HepG2 (cell line): ENCODE data around the gene PTTG1. TPM values are rescaled to one million over a fixed set of nuclear protein-coding genes. Genes with fewer than 3 reads are reported as not detected.

ENCODE experiments used
- AHR ChIP-seq: IDR thresholded peaks from 2 replicates; pipeline ENCODE4 v1.6.1; 2018; ENCODE audit warnings: missing genetic modification reagents, missing compliant biosample characterization
- ARNT2 ChIP-seq: sonication (generic); formaldehyde crosslinking; IDR thresholded peaks from 2 replicates; pipeline ENCODE4 v1.8.0; 2022; ENCODE audit warnings: mild to moderate bottlenecking, low read depth, missing genetic modification reagents, moderate library complexity
- CC2D1A ChIP-seq: sonication (generic); formaldehyde crosslinking; IDR thresholded peaks from 2 replicates; pipeline ENCODE4 v1.8.1; 2023; ENCODE audit warnings: mild to moderate bottlenecking, missing genetic modification reagents
- CREM ChIP-seq, 2 experiments: sonication (generic) in 1 of 2; formaldehyde crosslinking in 1 of 2; IDR thresholded peaks; 2 replicates each; pipeline versions ENCODE4 v1.4.0 to v1.6.1; 2016 to 2020; ENCODE audit warnings: antibody characterized with exemption in 1 of 2, mild to moderate bottlenecking in 1 of 2, missing genetic modification reagents in 1 of 2
- HOXA3 ChIP-seq: sonication (generic); formaldehyde crosslinking; IDR thresholded peaks from 2 replicates; pipeline ENCODE4 v1.5.0; 2020; ENCODE audit warnings: missing genetic modification reagents
- JARID2 ChIP-seq: sonication (generic); formaldehyde crosslinking; IDR thresholded peaks from 2 replicates; pipeline ENCODE4 v1.8.1; 2023; ENCODE audit warnings: missing genetic modification reagents, inconsistent platforms; ENCODE audit not compliant: insufficient replicate concordance
- KLF13 ChIP-seq: sonication (generic); formaldehyde crosslinking; IDR thresholded peaks from 2 replicates; pipeline ENCODE4 v1.4.0; 2020; ENCODE audit warnings: mild to moderate bottlenecking, missing genetic modification reagents
- KLF16 ChIP-seq, 2 experiments: sonication (generic) in 1 of 2; formaldehyde crosslinking in 1 of 2; IDR thresholded peaks; 2 replicates each; pipeline versions ENCODE4 v1.6.1 to v1.8.0; 2016 to 2023; ENCODE audit warnings: missing genetic modification reagents in 2 of 2, missing compliant biosample characterization in 1 of 2
- LCORL ChIP-seq, 2 experiments: fragments of 450-650 bp in 1 of 2; sonication (generic) in 1 of 2; formaldehyde crosslinking in 1 of 2; IDR thresholded peaks; 2 replicates each; pipeline versions ENCODE4 v1.5.0 to v1.6.1; 2017 to 2020; ENCODE audit warnings: antibody characterized with exemption in 1 of 2, missing genetic modification reagents in 1 of 2
- NR3C1 ChIP-seq: sonication (generic); formaldehyde crosslinking; IDR thresholded peaks from 2 replicates; pipeline ENCODE4 v1.4.0; 2020; ENCODE audit warnings: missing genetic modification reagents
- POGZ ChIP-seq: sonication (generic); formaldehyde crosslinking; IDR thresholded peaks from 2 replicates; pipeline ENCODE4 v1.4.0; 2020; ENCODE audit warnings: mild to moderate bottlenecking, missing genetic modification reagents
- RORA ChIP-seq: sonication (generic); formaldehyde crosslinking; IDR thresholded peaks from 2 replicates; pipeline ENCODE4 v1.5.0; 2020; ENCODE audit warnings: mild to moderate bottlenecking, missing genetic modification reagents, moderate library complexity
- SALL2 ChIP-seq: sonication (generic); formaldehyde crosslinking; IDR thresholded peaks from 2 replicates; pipeline ENCODE4 v1.8.1; 2023; ENCODE audit warnings: mild to moderate bottlenecking, missing genetic modification reagents, inconsistent platforms
- SMARCC2 ChIP-seq: fragments of 450-650 bp; IDR thresholded peaks from 2 replicates; pipeline ENCODE4 v1.6.1; 2017; ENCODE audit warnings: antibody characterized with exemption, mild to moderate bottlenecking
- SOX13 ChIP-seq, 3 experiments: fragments of 450-650 bp in 1 of 3; sonication (generic) in 1 of 3; formaldehyde crosslinking in 1 of 3; IDR thresholded peaks in 2 of 3; conservative IDR thresholded peaks in 1 of 3; 2 replicates each; pipeline versions ENCODE4 v1.5.0 to v1.6.1; 2016 to 2020; ENCODE audit warnings: antibody characterized with exemption in 1 of 3, mild to moderate bottlenecking in 1 of 3, missing compliant biosample characterization in 1 of 3, missing genetic modification reagents in 1 of 3, moderate library complexity in 1 of 3
- TMF1 ChIP-seq: sonication (generic); formaldehyde crosslinking; IDR thresholded peaks from 2 replicates; pipeline ENCODE4 v1.8.1; 2022; ENCODE audit warnings: low read depth, missing genetic modification reagents
- XRCC5 ChIP-seq: fragments of 200-400 bp; formaldehyde crosslinking; optimal IDR thresholded peaks from 2 replicates; pipeline ENCODE3; 2017; ENCODE audit warnings: mild to moderate bottlenecking, low read length
- ZFP36L1 ChIP-seq: sonication (generic); formaldehyde crosslinking; IDR thresholded peaks from 2 replicates; pipeline ENCODE4 v1.8.0; 2022; ENCODE audit warnings: mild to moderate bottlenecking, missing genetic modification reagents, moderate library complexity
- ZNF101 ChIP-seq: sonication (generic); formaldehyde crosslinking; IDR thresholded peaks from 2 replicates; pipeline ENCODE4 v1.4.0; 2020; ENCODE audit warnings: mild to moderate bottlenecking, low read depth, missing genetic modification reagents, borderline replicate concordance
- ZNF18 ChIP-seq: sonication (generic); formaldehyde crosslinking; IDR thresholded peaks from 2 replicates; pipeline ENCODE4 v1.8.0; 2022; ENCODE audit warnings: mild to moderate bottlenecking, missing genetic modification reagents; ENCODE audit not compliant: insufficient replicate concordance
- ZNF230 ChIP-seq: sonication (generic); formaldehyde crosslinking; IDR thresholded peaks from 2 replicates; pipeline ENCODE4 v1.4.0; 2020; ENCODE audit warnings: mild to moderate bottlenecking, missing genetic modification reagents
- ZNF256 ChIP-seq: sonication (generic); formaldehyde crosslinking; conservative IDR thresholded peaks from 2 replicates; pipeline ENCODE4 v1.4.0; 2020; ENCODE audit warnings: missing genetic modification reagents
- ZNF451 ChIP-seq: sonication (generic); formaldehyde crosslinking; IDR thresholded peaks from 2 replicates; pipeline ENCODE4 v1.5.0; 2020; ENCODE audit warnings: mild to moderate bottlenecking, missing genetic modification reagents
- ZNF549 ChIP-seq: sonication (generic); formaldehyde crosslinking; IDR thresholded peaks from 2 replicates; pipeline ENCODE4 v1.5.0; 2020; ENCODE audit warnings: missing genetic modification reagents
- ZNF614 ChIP-seq: IDR thresholded peaks from 2 replicates; pipeline ENCODE4 v1.6.1; 2018; ENCODE audit warnings: missing biosample characterization, missing genetic modification reagents, inconsistent platforms, borderline replicate concordance
- ZNF75D ChIP-seq: sonication (generic); formaldehyde crosslinking; IDR thresholded peaks from 2 replicates; pipeline ENCODE4 v1.8.1; 2023; ENCODE audit warnings: missing genetic modification reagents, mild to moderate bottlenecking, borderline replicate concordance
- ZNF772 ChIP-seq: sonication (generic); formaldehyde crosslinking; IDR thresholded peaks from 2 replicates; pipeline ENCODE4 v1.5.0; 2020; ENCODE audit warnings: mild to moderate bottlenecking, missing genetic modification reagents
- ZNF83 ChIP-seq: sonication (generic); formaldehyde crosslinking; IDR thresholded peaks from 2 replicates; pipeline ENCODE4 v1.4.0; 2020; ENCODE audit warnings: missing genetic modification reagents, mild to moderate bottlenecking, borderline replicate concordance
- ZSCAN9 ChIP-seq: IDR thresholded peaks from 2 replicates; pipeline ENCODE4 v1.6.1; 2016; ENCODE audit warnings: borderline replicate concordance
- polyA plus RNA-seq, 8 experiments: library from polyadenylated mRNA; depleted of rRNA in 3 of 8; stranded (reverse) in 7 of 8; unstranded in 1 of 8; fragments of >200 nt; fragmentation: Illumina TruSeq in 4 of 8; extraction: Trizol in 4 of 8; gene quantifications; 2 replicates each; pipeline versions ENCODE4 v1.2.1 to v1.2.3, GENCODE V29; 2011 to 2016; ENCODE audit warnings: low read depth in 4 of 8, missing spikeins in 1 of 8, mixed read lengths in 1 of 8; ENCODE audit not compliant: insufficient read depth in 1 of 8
- total RNA-seq, 5 experiments: library from RNA; depleted of rRNA; stranded (reverse); fragments of >200 nt; fragmentation: Illumina TruSeq; extraction: Trizol; gene quantifications; 2 replicates each; pipeline ENCODE4 v1.2.3, GENCODE V29; 2016; ENCODE audit warnings: low read depth in 1 of 5
- TF ChIP-seq, protein P1 (sequence below): sonication (generic); formaldehyde crosslinking; IDR thresholded peaks from 2 replicates; pipeline ENCODE4 v1.8.1; 2023; ENCODE audit warnings: mild to moderate bottlenecking, missing genetic modification reagents

The PTTG1 gene
- total and polyA plus RNA-seq, 2 of the 13 experiments (the other 11 are each of a cell fraction or from before 2014, with no cell fraction given) = 102 to 161 TPM

DNA sequence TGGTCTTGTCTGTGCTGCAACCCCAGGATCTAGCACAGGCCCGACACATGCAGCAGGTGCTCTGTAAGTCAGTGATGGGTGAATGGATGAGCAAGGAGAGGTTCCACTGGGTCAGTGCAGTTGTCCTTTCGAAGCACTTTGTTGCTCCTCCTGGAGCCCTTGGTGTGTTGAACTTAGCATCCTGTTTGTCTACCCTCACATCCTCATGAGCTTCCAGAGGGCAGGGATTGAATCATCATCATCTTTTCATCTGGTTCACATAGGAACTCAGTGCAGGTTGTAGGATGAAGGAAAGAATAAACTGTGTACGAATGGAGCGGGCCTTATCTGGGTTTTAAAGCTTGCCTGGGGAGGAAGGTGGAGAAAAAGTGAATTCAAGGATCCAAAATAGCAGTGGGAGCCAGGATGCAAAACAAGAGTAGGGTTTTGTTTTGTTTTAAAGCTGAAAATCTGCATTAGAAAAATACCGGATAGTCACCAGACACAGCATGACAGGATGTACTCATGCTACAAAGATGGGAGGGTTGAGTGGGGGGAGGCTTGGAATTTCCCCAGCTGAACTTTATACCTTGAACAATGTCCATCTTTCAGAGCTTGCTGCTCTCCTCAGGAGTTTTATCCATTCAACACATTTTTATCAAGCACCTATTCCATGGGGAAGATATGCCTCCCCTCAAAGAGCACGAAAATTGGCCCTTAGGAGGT, 55.8 kb downstream of the PTTG1 start (continued):
- TF ChIP-seq ZNF614 (CRISPR knock-in tag) (peak; percentile 80), XRCC5 (no peak), ZNF230 (0 out of 2 replicates have a peak, but pooled peaks have one; percentile 46), ZNF549 (CRISPR knock-in tag) (no peak), ZNF83 (CRISPR knock-in tag) (no peak), ZNF451 (CRISPR knock-in tag) (no peak), LCORL (IDR thresholded peaks at IDR 0.05) (no peak), LCORL (CRISPR knock-in tag; IDR thresholded peaks at IDR 0.05) (no peak), ZFP36L1 (CRISPR knock-in tag) (no peak), ARNT2 (no peak), ZNF772 (CRISPR knock-in tag) (no peak), ZSCAN9 (CRISPR knock-in tag) (peak; percentile 48; the same call in 1 of the 2 replicates), JARID2 (CRISPR knock-in tag) (no peak), NR3C1 (CRISPR knock-in tag) (no peak), CC2D1A (no peak), SALL2 (CRISPR knock-in tag) (no peak), AHR (CRISPR knock-in tag) (no peak), ZNF18 (CRISPR knock-in tag) (no peak), ZNF256 (CRISPR knock-in tag) (no peak), CREM (IDR thresholded peaks at IDR 0.05) (peak; percentile 72), CREM (CRISPR knock-in tag; IDR thresholded peaks at IDR 0.05) (no peak), HOXA3 (CRISPR knock-in tag) (peak; percentile 6; the same call in 1 of the 2 replicates), TMF1 (CRISPR knock-in tag) (no peak), KLF13 (no peak), RORA (CRISPR knock-in tag) (no peak), KLF16 (CRISPR knock-in tag; IDR thresholded peaks at IDR 0.05) (peak in 1 of 2 experiments; percentile 20; a peak in 1 of 4 replicates), ZNF101 (CRISPR knock-in tag) (no peak), POGZ (CRISPR knock-in tag) (0 out of 2 replicates have a peak, but pooled peaks have one; percentile 16), ZNF75D (no peak), SMARCC2 (no peak), SOX13 (IDR thresholded peaks at IDR 0.05) (no peak), SOX13 (CRISPR knock-in tag; conservative IDR thresholded peaks at IDR 0.05 in 1 of 2, IDR thresholded peaks at IDR 0.05 in 1 of 2) (peak in 1 of 2 experiments; percentile 72; a peak in 2 of 4 replicates)
- TF ChIP-seq, protein P1, sequence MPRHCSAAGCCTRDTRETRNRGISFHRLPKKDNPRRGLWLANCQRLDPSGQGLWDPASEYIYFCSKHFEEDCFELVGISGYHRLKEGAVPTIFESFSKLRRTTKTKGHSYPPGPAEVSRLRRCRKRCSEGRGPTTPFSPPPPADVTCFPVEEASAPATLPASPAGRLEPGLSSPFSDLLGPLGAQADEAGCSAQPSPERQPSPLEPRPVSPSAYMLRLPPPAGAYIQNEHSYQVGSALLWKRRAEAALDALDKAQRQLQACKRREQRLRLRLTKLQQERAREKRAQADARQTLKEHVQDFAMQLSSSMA (CRISPR knock-in tag) = no peak
